CD4-positive, alpha-beta memory T cell (primary cell): ENCODE results near the gene RAB35. TPM values are rescaled to one million over a fixed set of nuclear protein-coding genes. Genes with fewer than 3 reads are reported as not detected.

Experiments
- CTCF ChIA-PET: fragments of 350-600 bp; sonication (Branson Sonifier 250); formaldehyde crosslinking; loops from one replicate; lab custom pipeline; 2021; ENCODE audit warnings: inconsistent platforms; ENCODE audit not compliant: partially characterized antibody; lab: Charles Lee
- POLR2A ChIA-PET: fragments of 350-600 bp; sonication (Branson Sonifier 250); formaldehyde crosslinking; loops from one replicate; lab custom pipeline; 2021; ENCODE audit not compliant: partially characterized antibody; lab: Charles Lee
- DNase-seq, 5 donors: peaks; one replicate each; pipeline versions ENCODE4 v3.0.0 to v3.0.0-alpha.2; 2020 to 2022; ENCODE audit warnings: mixed read lengths in 1 of 5
- H3K27ac ChIP-seq: one replicate; pipeline ENCODE4 v1.7.0; 2013; ENCODE audit warnings: low read depth, low read length
- H3K27me3 ChIP-seq: 2 replicates; pipeline ENCODE4 v1.7.0; 2013; ENCODE audit warnings: mild to moderate bottlenecking, low read length, moderate library complexity; ENCODE audit not compliant: insufficient read depth
- H3K36me3 ChIP-seq: 2 replicates; pipeline ENCODE4 v1.7.0; 2013; ENCODE audit warnings: mild to moderate bottlenecking, low read length, moderate library complexity; ENCODE audit not compliant: insufficient read depth
- H3K4me1 ChIP-seq: 2 replicates; pipeline ENCODE4 v1.7.0; 2013; ENCODE audit warnings: mild to moderate bottlenecking, low read length, moderate library complexity; ENCODE audit not compliant: insufficient read depth
- H3K4me3 ChIP-seq, 2 donors: one replicate each; pipeline ENCODE4 v1.7.0; 2013; ENCODE audit warnings: low read length in 2 of 2, mild to moderate bottlenecking in 1 of 2
- H3K9me3 ChIP-seq, 2 donors: one replicate each; pipeline ENCODE4 v1.7.0; 2013; ENCODE audit warnings: low read length in 2 of 2, control low read depth in 1 of 2; ENCODE audit not compliant: control insufficient read depth in 1 of 2
- H3K27ac Mint-ChIP-seq, 7 donors: one replicate each; pipeline ENCODE4 v1.8.0; 2020 to 2021; ENCODE audit warnings: mixed read lengths in 7 of 7, mild to moderate bottlenecking in 6 of 7, inconsistent platforms in 3 of 7, moderate library complexity in 3 of 7
- H3K27me3 Mint-ChIP-seq, 2 donors: one replicate each; pipeline ENCODE4 v1.8.0; 2020 to 2021; ENCODE audit warnings: mixed read lengths in 2 of 2
- H3K36me3 Mint-ChIP-seq, 2 donors: one replicate each; pipeline ENCODE4 v1.8.0; 2020 to 2021; ENCODE audit warnings: mixed read lengths in 2 of 2, inconsistent platforms in 1 of 2, mild to moderate bottlenecking in 1 of 2
- H3K4me1 Mint-ChIP-seq, 4 donors: one replicate each; pipeline ENCODE4 v1.8.0; 2020 to 2021; ENCODE audit warnings: mixed read lengths in 4 of 4, mild to moderate bottlenecking in 1 of 4
- H3K4me3 Mint-ChIP-seq, 8 donors: one replicate each; pipeline ENCODE4 v1.8.0; 2020 to 2021; ENCODE audit warnings: mixed read lengths in 8 of 8, mild to moderate bottlenecking in 7 of 8, moderate library complexity in 6 of 8, inconsistent platforms in 3 of 8
- H3K9me3 Mint-ChIP-seq, 8 donors: one replicate each; pipeline ENCODE4 v1.8.0; 2020 to 2021; ENCODE audit warnings: mixed read lengths in 8 of 8, mild to moderate bottlenecking in 5 of 8, inconsistent platforms in 3 of 8, moderate library complexity in 1 of 8
- intact Hi-C: fragments of 100-400 bp; cut with micrococcal nuclease; formaldehyde crosslinking; loops from one replicate; pipeline ENCODE4 v1.15.1; 2023
- polyA plus RNA-seq, 2 donors: library from polyadenylated mRNA; unstranded; fragments of 300-500 nt; fragmentation: Illumina TruSeq; gene quantifications; one replicate each; pipeline ENCODE4 v1.2.3, GENCODE V29; 2021
- total RNA-seq, 2 experiments: library from RNA; stranded (reverse); gene quantifications; one replicate each; pipeline ENCODE4 v1.2.3, GENCODE V29; 2021

Gene RAB35
- total and polyA plus RNA-seq, 4 experiments from 2014 or later = 12.4 to 71.3 (median 45.4) TPM

GRCh38 chr12:120093592-120094355 is 22.8 kb downstream of the RAB35 start:
- Histone ChIP-seq H3K4me1 (no peaks in the 10 kb centered on the region), H3K27me3 (no peaks in the 10 kb centered on the region), H3K4me3 (no peak overlapping the region), H3K27ac (no peak overlapping the region), H3K36me3 (peaks cover 34% of the 10 kb centered on the region), H3K9me3 (no peaks in the 10 kb centered on the region)
- H3K4me3 Mint-ChIP-seq = no peak overlapping the region
- H3K4me1 Mint-ChIP-seq = peaks cover 2 to 7% (median 5%) of the 10 kb centered on the region in 4 donors
- CTCF ChIA-PET = no interaction called here
- H3K9me3 Mint-ChIP-seq = peaks cover 0 to 2% (median 0%) of the 10 kb centered on the region in 8 donors
- DNase-seq = no peak
- intact Hi-C loops = no loop called here
- H3K36me3 Mint-ChIP-seq = peaks cover 14 to 54% of the 10 kb centered on the region in 2 donors
- no peaks in the 10 kb centered on the region for H3K27me3 Mint-ChIP-seq
- H3K27ac Mint-ChIP-seq = peak overlapping the region in 2 of 7 donors; percentile 18 to 70
- POLR2A ChIA-PET = interaction anchor here (0.8 to 1.3 kb wide), 2 partner anchors 21 to 104 kb away, joined by 3 to 4 read pairs; no protein-coding TSS in a partner anchor

- H3K4me1 Mint-ChIP-seq = peaks cover 2 to 7% (median 5%) of the 10 kb centered on the region in 4 donors
- peaks cover 0 to 2% (median 0%) of the 10 kb centered on the region in 8 donors for H3K9me3 Mint-ChIP-seq
- Histone ChIP-seq H3K4me1 (no peaks in the 10 kb centered on the region), H3K27me3 (no peaks in the 10 kb centered on the region), H3K27ac (no peak overlapping the region), H3K9me3 (no peaks in the 10 kb centered on the region), H3K36me3 (peaks cover 29% of the 10 kb centered on the region), H3K4me3 (no peak overlapping the region)
- DNase-seq = no peak
- no peak overlapping the region for H3K27ac Mint-ChIP-seq
- ChIA-PET CTCF (no interaction called here), POLR2A (interaction anchor here (0.6 to 1.1 kb wide), 2 partner anchors 104 to 115 kb away, joined by 3 to 4 read pairs; partner anchors contain the start of gene BICDL1)
- H3K36me3 Mint-ChIP-seq = peaks cover 14 to 50% of the 10 kb centered on the region in 2 donors
- intact Hi-C loops = no loop called here
- H3K4me3 Mint-ChIP-seq = no peak overlapping the region
- no peaks in the 10 kb centered on the region for H3K27me3 Mint-ChIP-seq
Measured at GRCh38 chr12:120093336-120093591, 23.3 kb downstream of the RAB35 start.

GRCh38 chr12:120092551-120093335 is 23.8 kb downstream of the RAB35 start:
- Mint-ChIP-seq H3K9me3 (peaks cover 0 to 2% (median 0%) of the 10 kb centered on the region in 8 donors), H3K27me3 (no peaks in the 10 kb centered on the region), H3K27ac (no peak overlapping the region), H3K4me3 (no peak overlapping the region), H3K36me3 (peaks cover 14 to 46% of the 10 kb centered on the region in 2 donors), H3K4me1 (peaks cover 2 to 10% (median 7%) of the 10 kb centered on the region in 4 donors)
- ChIA-PET POLR2A (interaction anchor here (0.6 to 1.1 kb wide), 2 partner anchors 104 to 114 kb away, joined by 3 to 4 read pairs; partner anchors contain the start of gene BICDL1), CTCF (interaction anchor here (0.6 kb wide), 1 partner anchor 17 kb away, joined by 3 read pairs; no protein-coding TSS in a partner anchor)
- no peak for DNase-seq
- Histone ChIP-seq H3K36me3 (peaks cover 27% of the 10 kb centered on the region), H3K4me1 (peaks cover 2% of the 10 kb centered on the region), H3K27me3 (no peaks in the 10 kb centered on the region), H3K4me3 (no peak overlapping the region), H3K9me3 (no peaks in the 10 kb centered on the region), H3K27ac (no peak overlapping the region)
- intact Hi-C loops = no loop called here

GRCh38 chr12:120091371-120092090 is 25.0 kb downstream of the RAB35 start:
- intact Hi-C loops = no loop called here
- Histone ChIP-seq H3K4me3 (no peak overlapping the region), H3K36me3 (peaks cover 20% of the 10 kb centered on the region), H3K9me3 (no peaks in the 10 kb centered on the region), H3K4me1 (peaks cover 11% of the 10 kb centered on the region), H3K27me3 (no peaks in the 10 kb centered on the region), H3K27ac (no peak overlapping the region)
- Mint-ChIP-seq H3K27me3 (no peaks in the 10 kb centered on the region), H3K4me1 (peaks cover 5 to 22% (median 16%) of the 10 kb centered on the region in 4 donors), H3K27ac (peak overlapping the region in 6 of 7 donors; percentile 38 to 84 (median 64)), H3K9me3 (peaks cover 0 to 2% (median 0%) of the 10 kb centered on the region in 8 donors), H3K36me3 (peaks cover 14 to 48% of the 10 kb centered on the region in 2 donors), H3K4me3 (no peak overlapping the region)
- CTCF ChIA-PET = no interaction called here
- no peak for DNase-seq
- POLR2A ChIA-PET = no interaction called here

DNA sequence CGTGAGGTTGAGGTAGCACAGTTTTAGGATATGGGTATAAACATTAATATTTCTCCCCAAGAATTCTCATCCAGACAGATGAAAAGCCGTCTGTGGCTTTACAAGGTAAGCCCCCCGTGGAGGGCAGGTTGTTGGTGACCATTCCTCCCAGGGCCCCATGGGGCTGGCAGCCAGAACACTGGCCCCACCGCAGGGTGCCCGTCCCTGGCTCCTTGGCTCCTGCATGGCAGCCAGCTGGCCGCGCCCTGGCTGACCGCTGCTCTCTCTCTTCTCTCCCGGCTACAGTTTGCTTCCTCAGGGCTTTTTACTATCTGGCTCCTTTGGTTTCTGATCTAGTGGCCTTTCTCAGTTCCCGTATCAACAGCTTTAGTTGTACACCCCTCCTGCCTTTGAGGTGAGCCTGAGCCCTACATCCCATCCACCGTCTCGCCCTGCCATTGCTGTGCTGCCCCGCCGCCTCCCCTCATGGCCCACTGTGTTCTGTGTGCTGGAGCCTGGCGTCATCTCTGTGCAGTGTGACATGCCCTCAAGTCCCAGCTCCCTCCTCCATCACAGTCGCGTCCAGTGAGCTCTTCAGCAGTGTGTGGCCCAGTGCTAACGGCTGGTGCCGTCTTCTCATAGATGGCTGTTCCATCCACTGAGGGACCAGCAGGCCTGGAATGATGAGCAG is 25.8 kb downstream of the RAB35 start:
- peaks cover 12% of the 10 kb centered on the region for H3K4me1 ChIP-seq
- no peaks in the 10 kb centered on the region for H3K9me3 ChIP-seq
- CTCF ChIA-PET = interaction anchor here (0.9 kb wide), 1 partner anchor 26 kb away, joined by 3 read pairs; the partner anchor contains the start of gene RAB35
- H3K36me3 ChIP-seq = peaks cover 13% of the 10 kb centered on the region
- DNase-seq = no peak
- intact Hi-C loops = no loop called here
- H3K4me3 Mint-ChIP-seq = peak overlapping the region in 1 of 8 donors; percentile 31
- peaks cover 0 to 2% (median 0%) of the 10 kb centered on the region in 8 donors for H3K9me3 Mint-ChIP-seq
- no peak overlapping the region for H3K4me3 ChIP-seq
- H3K27ac Mint-ChIP-seq = peak overlapping the region in 6 of 7 donors; percentile 17 to 82 (median 54)
- H3K27ac ChIP-seq = no peak overlapping the region
- H3K27me3 ChIP-seq = no peaks in the 10 kb centered on the region
- peaks cover 11 to 41% of the 10 kb centered on the region in 2 donors for H3K36me3 Mint-ChIP-seq
- H3K27me3 Mint-ChIP-seq = no peaks in the 10 kb centered on the region
- POLR2A ChIA-PET = interaction anchor here (1.3 to 1.6 kb wide), 2 partner anchors 12 to 102 kb away, joined by 3 to 6 read pairs; partner anchors contain the start of gene BICDL1
- H3K4me1 Mint-ChIP-seq = peaks cover 5 to 26% (median 17%) of the 10 kb centered on the region in 4 donors

- Mint-ChIP-seq H3K4me1 (peaks cover 5 to 26% (median 18%) of the 10 kb centered on the region in 4 donors), H3K4me3 (no peak overlapping the region), H3K27me3 (no peaks in the 10 kb centered on the region), H3K27ac (peak overlapping the region in 2 of 7 donors; percentile 43 to 48), H3K36me3 (peaks cover 11 to 41% of the 10 kb centered on the region in 2 donors), H3K9me3 (peaks cover 0 to 2% (median 0%) of the 10 kb centered on the region in 8 donors)
- H3K9me3 ChIP-seq = no peaks in the 10 kb centered on the region
- H3K27me3 ChIP-seq = no peaks in the 10 kb centered on the region
- no peak for DNase-seq
- intact Hi-C loops = no loop called here
- H3K27ac ChIP-seq = no peak overlapping the region
- POLR2A ChIA-PET = interaction anchor here (0.7 to 1.6 kb wide), 4 partner anchors 12 to 111 kb away, joined by 3 to 6 read pairs (median 3); partner anchors contain the start of genes BICDL1 and RPLP0
- CTCF ChIA-PET = interaction anchor here (0.9 kb wide), 1 partner anchor 27 kb away, joined by 3 read pairs; the partner anchor contains the start of gene RAB35
- H3K4me3 ChIP-seq = no peak overlapping the region
- peaks cover 12% of the 10 kb centered on the region for H3K4me1 ChIP-seq
- peaks cover 10% of the 10 kb centered on the region for H3K36me3 ChIP-seq
Measured at GRCh38 chr12:120090206-120090605, 26.3 kb downstream of the RAB35 start.
